GM21786 (cell line): ENCODE measurements around the gene FEV.
"Not testable (repeated sequence)": the region's sequence is repeated elsewhere in the genome, so short reads cannot be mapped to it uniquely, and the experiment has no call there.

ENCODE experiments used
- ATAC-seq: cut with Tn5 transposase; IDR thresholded peaks from one replicate; pipeline ENCODE4 v1.9.1; 2021; ENCODE audit not compliant: unreplicated experiment

FEV gene

DNA sequence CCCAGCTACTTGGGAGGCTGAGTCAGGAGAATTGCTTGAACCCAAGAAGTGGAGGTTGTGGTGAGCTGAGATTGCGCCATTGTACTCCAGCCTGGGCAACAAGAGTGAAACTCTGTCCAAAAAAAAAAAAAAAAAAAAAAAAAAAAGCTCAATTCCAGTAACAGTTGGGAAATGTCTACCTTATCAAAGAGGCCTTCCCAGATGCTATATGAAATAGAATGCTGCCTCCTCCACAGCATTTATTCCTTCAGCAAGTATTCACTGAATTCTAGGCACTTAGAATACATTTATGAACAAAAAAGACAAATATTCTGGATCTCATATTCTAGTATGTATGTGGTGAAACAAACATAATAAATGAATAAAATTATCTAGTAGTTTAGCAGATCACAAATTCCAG is 38.4 kb downstream of the FEV start:
- no peak for ATAC-seq

DNA sequence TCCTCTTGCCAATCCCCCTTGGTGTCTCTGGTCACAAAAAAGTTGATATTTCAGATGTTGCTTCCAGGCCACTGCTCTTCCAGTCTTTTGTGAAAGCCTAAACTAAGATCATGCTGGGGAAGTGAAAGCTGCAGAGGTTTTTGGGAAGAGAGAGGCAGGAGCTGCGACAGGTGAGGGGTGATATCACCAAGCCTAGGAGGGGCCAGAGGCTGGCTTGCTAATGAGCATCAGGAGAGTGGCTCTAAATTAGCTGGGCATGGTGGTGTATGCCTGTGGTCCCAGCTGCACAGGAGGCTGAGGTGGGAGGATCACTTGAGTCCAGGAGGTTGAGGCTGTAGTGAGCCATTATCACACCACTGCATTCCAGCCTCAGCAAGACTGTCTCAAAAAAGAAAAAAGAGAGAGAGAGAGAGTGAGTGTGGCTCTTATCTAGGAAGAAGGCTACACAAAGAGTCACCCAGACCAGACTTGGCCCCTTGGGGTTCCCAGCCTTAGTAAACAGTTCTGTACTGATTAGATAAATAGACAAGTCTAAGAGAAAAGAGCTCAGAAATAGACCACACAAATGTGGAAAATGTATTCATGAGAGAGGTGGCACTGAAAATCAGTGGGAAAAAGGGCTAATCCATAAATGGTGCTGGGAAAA is 40.1 kb downstream of the FEV start:
- no peak for ATAC-seq

DNA sequence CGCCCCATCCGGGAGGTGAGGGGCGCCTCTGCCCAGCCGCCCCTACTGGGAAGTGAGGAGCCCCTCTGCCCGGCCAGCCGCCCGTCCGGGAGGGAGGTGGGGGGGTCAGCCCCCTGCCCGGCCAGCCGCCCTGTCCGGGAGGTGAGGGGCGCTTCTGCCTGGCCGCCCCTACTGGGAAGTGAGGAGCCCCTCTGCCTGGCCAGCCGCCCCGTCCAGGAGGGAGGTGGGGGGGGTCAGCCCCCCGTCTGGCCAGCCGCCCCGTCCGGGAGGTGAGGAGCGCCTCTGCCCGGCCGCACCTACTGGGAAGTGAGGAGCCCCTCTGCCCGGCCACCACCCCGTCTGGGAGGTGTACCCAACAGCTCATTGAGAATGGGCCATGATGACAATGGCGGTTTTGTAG is 53.2 kb downstream of the FEV start:
- ATAC-seq = not testable (repeated sequence)
